B cell (primary cell): Measurements from ENCODE around the gene DNAJC3.

Experiments used
- CTCF ChIP-seq: fragments of 200-600 bp; IDR thresholded peaks from one replicate; pipeline ENCODE4 v1.8.0; 2022; ENCODE audit warnings: antibody characterized with exemption, mild to moderate bottlenecking
- EZH2 ChIP-seq: IDR thresholded peaks from 2 replicates; pipeline ENCODE4 v1.6.1; 2012; ENCODE audit warnings: borderline replicate concordance, low read depth, mild to moderate bottlenecking, moderate library complexity, low read length; ENCODE audit not compliant: insufficient read depth, poor library complexity, severe bottlenecking

GRCh38 chr13:95698047-95698749, 21.3 kb downstream of the DNAJC3 start:
- TF ChIP-seq CTCF (no peak), EZH2 (no peak)
